Ascending aorta (tissue), 2 donors: ENCODE results near the gene COL18A1. TPM values are rescaled to one million over a fixed set of nuclear protein-coding genes. Genes with fewer than 3 reads are reported as not detected.

Source experiments
- DNase-seq, 2 donors: peaks; one replicate each; pipeline ENCODE4 v3.0.0-alpha.2; 2019; ENCODE audit warnings: low spot score in 2 of 2
- H3K27ac ChIP-seq, 2 donors: fragments of 200-600 bp; sonication (generic); one replicate each; pipeline ENCODE4 v1.5.1; 2016 to 2017; ENCODE audit warnings: mild to moderate bottlenecking in 1 of 2
- H3K27me3 ChIP-seq: fragments of 200-600 bp; sonication (generic); one replicate; pipeline ENCODE4 v1.5.1; 2017
- H3K36me3 ChIP-seq, 2 donors: fragments of 200-600 bp; sonication (generic); one replicate each; pipeline ENCODE4 v1.5.1; 2016
- H3K4me1 ChIP-seq, 2 donors: fragments of 200-600 bp; sonication (generic); one replicate each; pipeline ENCODE4 v1.5.1; 2016 to 2017; ENCODE audit warnings: mild to moderate bottlenecking in 1 of 2
- H3K4me3 ChIP-seq, 2 donors: fragments of 200-600 bp; sonication (generic); one replicate each; pipeline ENCODE4 v1.5.1; 2016 to 2017; ENCODE audit warnings: mild to moderate bottlenecking in 1 of 2
- H3K9me3 ChIP-seq, 2 donors: fragments of 200-600 bp; sonication (generic); one replicate each; pipeline ENCODE4 v1.5.1; 2016
- intact Hi-C: fragments of 100-400 bp; cut with DNase I; formaldehyde crosslinking; loops from one replicate; pipeline ENCODE4 v1.15.1; 2023
- total RNA-seq: library from RNA; depleted of rRNA; stranded (reverse); fragments of >200 nt; gene quantifications from one replicate; pipeline ENCODE4 v1.1.0, GENCODE V29; 2016
- TF ChIP-seq, protein P1 (sequence below), 3 experiments: fragments of 200-600 bp in 2 of 3; fragments of 450-650 bp in 1 of 3; sonication (generic) in 2 of 3; IDR thresholded peaks; one replicate each; pipeline ENCODE4 v1.5.1; 2016 to 2019; ENCODE audit warnings: antibody characterized with exemption in 3 of 3, mild to moderate bottlenecking in 1 of 3, moderate library complexity in 1 of 3

Gene COL18A1
- total RNA-seq, 1 donor from 2014 or later: 699 TPM

DNA sequence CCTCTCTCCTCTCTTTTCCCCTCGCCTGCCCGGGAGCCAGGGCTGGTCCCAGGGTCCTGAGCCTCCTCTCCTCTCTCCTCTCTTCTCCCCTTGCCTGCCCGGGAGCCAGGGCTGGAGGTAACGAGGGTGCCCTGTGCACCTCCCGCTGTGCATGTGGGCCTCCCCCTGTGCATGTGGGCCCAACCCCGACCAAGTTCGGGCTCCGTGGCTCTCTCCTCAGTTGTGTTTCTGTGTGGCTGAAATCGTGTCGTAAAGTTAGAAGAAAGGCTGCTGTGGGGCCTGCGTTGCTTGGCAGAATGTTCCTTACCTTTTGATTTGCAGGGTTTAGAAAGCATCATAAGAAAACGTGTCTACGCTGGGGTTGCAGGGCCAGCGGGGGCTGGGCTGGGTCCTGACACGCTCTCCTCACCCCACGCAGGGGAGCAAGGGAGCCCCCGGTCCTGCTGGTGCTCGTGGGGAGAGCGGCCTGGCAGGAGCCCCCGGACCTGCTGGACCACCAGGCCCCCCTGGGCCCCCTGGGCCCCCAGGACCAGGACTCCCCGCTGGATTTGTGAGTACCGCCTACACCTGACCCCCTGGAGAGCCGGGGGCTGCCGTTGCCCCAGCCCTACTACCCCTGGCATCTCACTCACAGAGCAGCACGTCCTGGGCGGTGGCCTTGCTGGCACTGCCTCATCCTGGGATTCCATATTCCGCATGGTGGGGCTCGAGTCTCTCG, 81.6 kb downstream of the COL18A1 start:
- intact Hi-C loops: no loop called here
- no peaks in the 10 kb centered on the region for H3K27me3 ChIP-seq
- no peak overlapping the region for H3K27ac ChIP-seq
- peaks cover 38 to 77% of the 10 kb centered on the region in 2 donors for H3K36me3 ChIP-seq
- H3K9me3 ChIP-seq: no peaks in the 10 kb centered on the region
- no peak for DNase-seq
- H3K4me3 ChIP-seq: no peak overlapping the region
- H3K4me1 ChIP-seq: no peaks in the 10 kb centered on the region
- TF ChIP-seq, protein P1, sequence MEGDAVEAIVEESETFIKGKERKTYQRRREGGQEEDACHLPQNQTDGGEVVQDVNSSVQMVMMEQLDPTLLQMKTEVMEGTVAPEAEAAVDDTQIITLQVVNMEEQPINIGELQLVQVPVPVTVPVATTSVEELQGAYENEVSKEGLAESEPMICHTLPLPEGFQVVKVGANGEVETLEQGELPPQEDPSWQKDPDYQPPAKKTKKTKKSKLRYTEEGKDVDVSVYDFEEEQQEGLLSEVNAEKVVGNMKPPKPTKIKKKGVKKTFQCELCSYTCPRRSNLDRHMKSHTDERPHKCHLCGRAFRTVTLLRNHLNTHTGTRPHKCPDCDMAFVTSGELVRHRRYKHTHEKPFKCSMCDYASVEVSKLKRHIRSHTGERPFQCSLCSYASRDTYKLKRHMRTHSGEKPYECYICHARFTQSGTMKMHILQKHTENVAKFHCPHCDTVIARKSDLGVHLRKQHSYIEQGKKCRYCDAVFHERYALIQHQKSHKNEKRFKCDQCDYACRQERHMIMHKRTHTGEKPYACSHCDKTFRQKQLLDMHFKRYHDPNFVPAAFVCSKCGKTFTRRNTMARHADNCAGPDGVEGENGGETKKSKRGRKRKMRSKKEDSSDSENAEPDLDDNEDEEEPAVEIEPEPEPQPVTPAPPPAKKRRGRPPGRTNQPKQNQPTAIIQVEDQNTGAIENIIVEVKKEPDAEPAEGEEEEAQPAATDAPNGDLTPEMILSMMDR (IDR thresholded peaks at IDR 0.05): no peak

DNA sequence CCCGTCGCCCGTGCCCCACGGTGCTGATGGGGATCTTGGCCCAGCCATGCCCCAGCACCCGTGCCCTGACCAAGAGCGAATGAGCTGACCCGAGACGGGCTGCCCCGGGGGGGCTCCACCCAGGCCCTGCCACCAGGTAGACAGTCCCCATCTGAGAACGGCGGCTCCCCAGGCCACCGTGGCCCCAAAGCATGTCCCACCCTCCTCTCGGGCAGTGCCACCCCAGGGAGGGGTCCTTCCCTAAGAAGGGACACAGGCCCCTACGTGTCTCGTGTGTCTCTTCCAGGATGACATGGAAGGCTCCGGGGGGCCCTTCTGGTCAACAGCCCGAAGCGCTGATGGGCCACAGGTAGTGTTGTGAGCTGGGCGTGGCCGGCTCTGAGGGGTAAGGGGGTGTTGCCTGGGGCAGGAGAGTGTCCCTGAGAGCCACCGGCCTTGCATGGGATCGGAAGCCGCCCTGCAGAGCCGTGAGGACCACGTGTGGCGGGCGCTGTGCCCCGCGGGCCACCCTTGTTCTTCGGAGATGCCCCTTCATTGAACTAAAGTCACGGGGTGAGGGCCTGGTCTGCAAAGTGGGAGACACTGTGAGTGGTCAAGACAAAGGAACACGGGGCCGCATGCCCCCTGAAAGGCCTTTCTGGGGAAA, 82.3 kb downstream of the COL18A1 start:
- H3K4me3 ChIP-seq: no peak overlapping the region
- no peaks in the 10 kb centered on the region for H3K9me3 ChIP-seq
- intact Hi-C loops: no loop called here
- peaks cover 45 to 77% of the 10 kb centered on the region in 2 donors for H3K36me3 ChIP-seq
- H3K27me3 ChIP-seq: no peaks in the 10 kb centered on the region
- H3K27ac ChIP-seq: no peak overlapping the region
- DNase-seq: no peak
- TF ChIP-seq, protein P1 (IDR thresholded peaks at IDR 0.05): no peak
- no peaks in the 10 kb centered on the region for H3K4me1 ChIP-seq

DNA sequence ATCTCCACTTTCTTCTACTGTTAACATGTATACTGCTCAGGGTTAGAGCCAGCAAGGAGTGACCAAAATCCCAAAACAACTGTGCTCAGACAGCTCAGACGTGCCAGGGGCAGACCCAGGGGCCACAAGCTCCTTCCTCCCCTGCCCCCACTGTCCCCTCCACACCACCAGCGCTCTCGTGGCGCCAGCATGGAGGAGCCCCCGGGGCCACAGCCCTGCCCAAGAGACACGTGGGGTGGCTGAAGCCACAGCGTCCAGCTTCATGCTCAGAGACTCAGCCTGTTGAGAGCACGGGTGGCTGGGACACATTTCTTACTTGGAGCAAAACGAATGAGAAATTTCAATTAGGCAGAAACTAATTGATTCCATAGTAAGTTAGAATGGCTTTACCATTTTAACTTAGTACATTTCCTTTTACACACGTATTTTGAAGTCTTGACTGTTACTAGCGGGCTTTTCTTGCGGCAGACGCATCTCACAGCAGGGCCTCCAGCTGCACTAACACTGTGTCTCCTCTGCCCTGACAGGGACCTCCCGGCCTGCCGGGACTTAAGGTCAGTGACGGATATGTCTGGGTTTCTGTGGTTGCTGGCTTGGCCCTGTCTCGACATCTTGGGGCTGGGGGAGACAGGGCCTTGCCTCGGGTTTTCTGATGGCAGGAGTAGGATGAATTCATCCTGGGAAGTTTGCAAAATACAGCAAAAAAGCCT, 83.1 kb downstream of the COL18A1 start:
- Histone ChIP-seq H3K4me3 (no peak overlapping the region), H3K36me3 (peaks cover 45 to 77% of the 10 kb centered on the region in 2 donors), H3K4me1 (no peaks in the 10 kb centered on the region), H3K27me3 (no peaks in the 10 kb centered on the region), H3K27ac (no peak overlapping the region), H3K9me3 (no peaks in the 10 kb centered on the region)
- TF ChIP-seq, protein P1 (IDR thresholded peaks at IDR 0.05): no peak
- intact Hi-C loops: no loop called here
- no peak for DNase-seq

DNA sequence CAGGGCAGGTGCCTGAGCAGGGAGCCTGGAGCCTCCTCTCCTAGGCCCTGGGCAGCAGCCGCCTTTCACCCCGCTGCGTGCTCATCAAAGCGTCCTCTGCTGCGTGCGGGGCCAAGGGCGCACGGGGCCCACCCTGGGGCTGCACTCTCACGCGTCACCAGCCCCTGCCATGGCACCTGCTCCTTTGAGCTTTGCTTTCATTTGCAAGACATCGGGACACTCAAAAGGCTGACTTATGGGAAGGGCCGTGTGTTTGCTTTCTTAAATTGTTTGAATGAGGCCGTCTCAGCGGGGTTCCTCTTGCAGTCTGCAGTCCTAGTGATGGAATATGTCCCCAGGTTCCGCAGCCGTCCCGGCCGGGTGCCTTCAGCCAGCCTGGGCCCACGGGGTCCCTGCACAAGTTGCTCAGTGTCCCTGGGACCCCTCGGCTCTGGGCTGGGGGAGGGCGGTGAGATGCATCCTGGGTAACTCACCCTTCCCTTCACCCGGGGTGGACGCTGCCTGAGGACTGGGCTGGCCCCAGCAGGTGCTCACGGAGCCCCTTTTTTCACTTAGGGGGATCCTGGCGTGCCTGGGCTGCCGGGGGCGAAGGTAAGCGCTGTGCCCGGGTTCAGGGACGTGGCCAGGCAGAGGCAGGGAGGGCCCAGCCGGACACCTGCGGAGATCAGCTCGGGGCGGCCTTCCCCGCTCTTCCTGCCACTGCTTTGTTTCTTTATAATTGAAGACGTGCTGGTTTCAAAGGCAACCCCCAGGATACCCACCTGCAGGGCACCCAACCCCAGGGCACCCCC, 84.2 kb downstream of the COL18A1 start:
- Histone ChIP-seq H3K4me1 (no peaks in the 10 kb centered on the region), H3K9me3 (no peaks in the 10 kb centered on the region), H3K27ac (no peak overlapping the region), H3K4me3 (no peak overlapping the region), H3K27me3 (no peaks in the 10 kb centered on the region), H3K36me3 (peaks cover 48 to 81% of the 10 kb centered on the region in 2 donors)
- no peak for DNase-seq
- intact Hi-C loops: no loop called here
- TF ChIP-seq, protein P1 (IDR thresholded peaks at IDR 0.05): no peak

DNA sequence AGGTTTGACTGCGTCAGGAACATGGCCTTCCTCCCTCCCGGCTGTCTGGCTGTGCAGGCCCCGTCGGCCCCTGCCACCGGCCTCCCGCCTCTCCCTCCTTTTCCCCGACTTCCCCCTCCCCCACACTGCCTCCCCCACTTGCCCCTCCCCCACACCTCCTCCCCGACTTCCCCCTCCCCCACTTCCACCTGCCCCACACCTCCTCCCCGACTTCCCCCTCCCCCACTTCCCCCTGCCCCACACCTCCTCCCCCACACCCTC, 84.7 kb downstream of the COL18A1 start:
- Histone ChIP-seq H3K27ac (no peak overlapping the region), H3K36me3 (peaks cover 49 to 81% of the 10 kb centered on the region in 2 donors), H3K9me3 (no peaks in the 10 kb centered on the region), H3K4me1 (no peaks in the 10 kb centered on the region), H3K27me3 (no peaks in the 10 kb centered on the region), H3K4me3 (no peak overlapping the region)
- no peak for DNase-seq
- intact Hi-C loops: no loop called here
- TF ChIP-seq, protein P1 (IDR thresholded peaks at IDR 0.05): no peak
